Bronchial epithelial cell (primary cell): ENCODE results near the gene DCLK3. TPM values are rescaled to one million over a fixed set of nuclear protein-coding genes. Genes with fewer than 3 reads are reported as not detected.
A peak's percentile ranks its signal among the peaks of the same experiment; 100 is the strongest.

Experiments used
- DNase-seq: peaks from one replicate; pipeline ENCODE4 v3.0.0-alpha.2; 2010; ENCODE audit warnings: low read depth
- FAIRE-seq: peaks from 2 replicates; lab custom pipeline; 2011; peaks lifted over from hg19 to GRCh38; lab: Jason Lieb, UNC
- H3K27me3 ChIP-seq: 2 replicates; pipeline ENCODE4 v1.5.1; 2011; ENCODE audit warnings: low read length; ENCODE audit not compliant: control insufficient read depth, insufficient read depth
- H3K36me3 ChIP-seq: 2 replicates; pipeline ENCODE4 v1.5.1; 2011; ENCODE audit warnings: low read length; ENCODE audit not compliant: control insufficient read depth, insufficient read depth
- H3K4me3 ChIP-seq: 2 replicates; pipeline ENCODE4 v1.5.1; 2011; ENCODE audit warnings: mild to moderate bottlenecking, low read depth, low read length, control low read depth
- total RNA-seq: library from RNA; depleted of rRNA; stranded (reverse); fragments of >200 nt; gene quantifications from 2 replicates; pipeline ENCODE4 v1.2.1, GENCODE V29; 2014
- TF ChIP-seq, protein P1 (sequence below): IDR thresholded peaks from 2 replicates; pipeline ENCODE4 v1.5.1; 2011; ENCODE audit warnings: mild to moderate bottlenecking, moderate library complexity, low read length, control low read depth, inconsistent platforms; ENCODE audit not compliant: insufficient read depth, severe bottlenecking

Gene DCLK3
- total RNA-seq, 1 donor from 2014 or later, result not detected

- Histone ChIP-seq H3K27me3 (no peaks in the 10 kb centered on the region), H3K36me3 (no peaks in the 10 kb centered on the region), H3K4me3 (no peak overlapping the region)
- no peak for DNase-seq
- no peak for FAIRE-seq
- TF ChIP-seq, protein P1, sequence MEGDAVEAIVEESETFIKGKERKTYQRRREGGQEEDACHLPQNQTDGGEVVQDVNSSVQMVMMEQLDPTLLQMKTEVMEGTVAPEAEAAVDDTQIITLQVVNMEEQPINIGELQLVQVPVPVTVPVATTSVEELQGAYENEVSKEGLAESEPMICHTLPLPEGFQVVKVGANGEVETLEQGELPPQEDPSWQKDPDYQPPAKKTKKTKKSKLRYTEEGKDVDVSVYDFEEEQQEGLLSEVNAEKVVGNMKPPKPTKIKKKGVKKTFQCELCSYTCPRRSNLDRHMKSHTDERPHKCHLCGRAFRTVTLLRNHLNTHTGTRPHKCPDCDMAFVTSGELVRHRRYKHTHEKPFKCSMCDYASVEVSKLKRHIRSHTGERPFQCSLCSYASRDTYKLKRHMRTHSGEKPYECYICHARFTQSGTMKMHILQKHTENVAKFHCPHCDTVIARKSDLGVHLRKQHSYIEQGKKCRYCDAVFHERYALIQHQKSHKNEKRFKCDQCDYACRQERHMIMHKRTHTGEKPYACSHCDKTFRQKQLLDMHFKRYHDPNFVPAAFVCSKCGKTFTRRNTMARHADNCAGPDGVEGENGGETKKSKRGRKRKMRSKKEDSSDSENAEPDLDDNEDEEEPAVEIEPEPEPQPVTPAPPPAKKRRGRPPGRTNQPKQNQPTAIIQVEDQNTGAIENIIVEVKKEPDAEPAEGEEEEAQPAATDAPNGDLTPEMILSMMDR, result no peak
These were observed 38.9 kb upstream of the DCLK3 start for GRCh38 chr3:36803091-36803791.

DNA sequence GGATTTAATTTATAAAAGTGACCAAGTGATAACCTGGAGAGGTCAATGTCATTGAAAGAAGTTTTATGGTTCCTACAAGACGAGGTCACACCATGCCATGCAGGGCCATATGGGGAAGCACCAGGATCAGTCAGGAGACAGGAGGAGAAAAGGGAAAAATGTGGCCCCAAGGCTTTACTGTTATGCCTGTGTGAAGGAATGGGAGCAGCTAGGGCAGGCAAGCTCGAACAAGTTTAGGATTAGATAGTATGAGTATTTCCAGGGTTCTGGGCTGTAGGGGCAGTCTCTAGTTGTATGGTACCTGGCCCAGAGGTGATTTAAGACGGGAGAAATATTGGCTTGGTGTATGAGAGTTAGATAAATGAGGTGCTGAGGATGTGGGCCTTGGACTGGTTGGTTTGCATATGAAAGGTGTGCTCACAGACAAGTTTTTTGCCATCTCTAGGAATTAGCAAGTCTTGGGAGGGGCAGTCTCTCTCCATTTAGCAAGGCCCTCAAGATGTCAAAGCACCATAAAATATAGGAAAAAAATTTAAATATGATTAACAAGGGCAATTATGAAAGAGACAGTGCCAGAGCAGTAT lies 36.3 kb upstream of the DCLK3 start:
- no peak for FAIRE-seq
- Histone ChIP-seq H3K36me3 (no peaks in the 10 kb centered on the region), H3K27me3 (no peaks in the 10 kb centered on the region), H3K4me3 (no peak overlapping the region)
- peak; percentile 47 for DNase-seq
- TF ChIP-seq, protein P1, result no peak

- H3K36me3 ChIP-seq, result no peaks in the 10 kb centered on the region
- DNase-seq (peak; percentile 73), FAIRE-seq (no peak)
- TF ChIP-seq, protein P1, result no peak
- no peaks in the 10 kb centered on the region for H3K27me3 ChIP-seq
- H3K4me3 ChIP-seq, result no peak overlapping the region
These were observed 32.5 kb upstream of the DCLK3 start for GRCh38 chr3:36796881-36797280.

- FAIRE-seq (no peak), DNase-seq (no peak)
- H3K27me3 ChIP-seq, result no peaks in the 10 kb centered on the region
- no peak overlapping the region for H3K4me3 ChIP-seq
- TF ChIP-seq, protein P1, result no peak
- no peaks in the 10 kb centered on the region for H3K36me3 ChIP-seq
These were observed 31.8 kb upstream of the DCLK3 start for GRCh38 chr3:36796161-36796560.

DNA sequence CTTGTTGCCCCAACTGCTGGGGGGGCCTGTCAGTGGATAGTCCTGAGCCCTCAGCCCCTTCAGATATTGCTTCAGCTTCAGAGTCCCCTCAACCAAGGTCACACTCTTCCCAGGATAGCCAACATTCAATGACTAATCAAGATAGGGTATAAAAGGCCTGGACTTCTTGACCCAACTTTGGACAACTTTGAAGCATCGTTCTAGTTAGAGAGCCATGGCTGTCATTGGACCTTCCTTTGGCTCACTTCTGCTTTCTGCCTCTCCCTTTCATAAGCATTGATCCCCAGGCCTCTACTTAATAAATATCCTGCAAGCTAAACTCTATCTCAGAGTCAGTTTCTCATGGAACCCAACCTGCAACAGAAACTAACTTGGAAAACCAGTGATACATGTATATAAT lies 31.3 kb upstream of the DCLK3 start:
- TF ChIP-seq, protein P1, result no peak
- H3K36me3 ChIP-seq, result no peaks in the 10 kb centered on the region
- no peak for FAIRE-seq
- H3K4me3 ChIP-seq, result no peak overlapping the region
- no peak for DNase-seq
- H3K27me3 ChIP-seq, result no peaks in the 10 kb centered on the region
